Epithelial cell of proximal tubule (primary cell): ENCODE measurements around the gene DLG1. TPM values are rescaled to one million over a fixed set of nuclear protein-coding genes. Genes with fewer than 3 reads are reported as not detected.

Experiments
- DNase-seq: peaks from one replicate; pipeline ENCODE4 v3.0.0-alpha.2; 2011; ENCODE audit warnings: low read depth
- H3K4me3 ChIP-seq: 2 replicates; pipeline ENCODE4 v1.5.1; 2011; ENCODE audit warnings: low read depth, mild to moderate bottlenecking, low read length
- total RNA-seq: library from RNA; depleted of rRNA; stranded (reverse); fragments of >200 nt; gene quantifications from 2 replicates; pipeline ENCODE4 v1.2.3, GENCODE V29; 2015
- TF ChIP-seq, protein P1 (sequence below): conservative IDR thresholded peaks from 2 replicates; pipeline ENCODE4 v1.5.1; 2012; ENCODE audit warnings: low read depth, mild to moderate bottlenecking, low read length

DLG1 gene
- total RNA-seq, 1 donor from 2014 or later, result 67.6 TPM

DNA sequence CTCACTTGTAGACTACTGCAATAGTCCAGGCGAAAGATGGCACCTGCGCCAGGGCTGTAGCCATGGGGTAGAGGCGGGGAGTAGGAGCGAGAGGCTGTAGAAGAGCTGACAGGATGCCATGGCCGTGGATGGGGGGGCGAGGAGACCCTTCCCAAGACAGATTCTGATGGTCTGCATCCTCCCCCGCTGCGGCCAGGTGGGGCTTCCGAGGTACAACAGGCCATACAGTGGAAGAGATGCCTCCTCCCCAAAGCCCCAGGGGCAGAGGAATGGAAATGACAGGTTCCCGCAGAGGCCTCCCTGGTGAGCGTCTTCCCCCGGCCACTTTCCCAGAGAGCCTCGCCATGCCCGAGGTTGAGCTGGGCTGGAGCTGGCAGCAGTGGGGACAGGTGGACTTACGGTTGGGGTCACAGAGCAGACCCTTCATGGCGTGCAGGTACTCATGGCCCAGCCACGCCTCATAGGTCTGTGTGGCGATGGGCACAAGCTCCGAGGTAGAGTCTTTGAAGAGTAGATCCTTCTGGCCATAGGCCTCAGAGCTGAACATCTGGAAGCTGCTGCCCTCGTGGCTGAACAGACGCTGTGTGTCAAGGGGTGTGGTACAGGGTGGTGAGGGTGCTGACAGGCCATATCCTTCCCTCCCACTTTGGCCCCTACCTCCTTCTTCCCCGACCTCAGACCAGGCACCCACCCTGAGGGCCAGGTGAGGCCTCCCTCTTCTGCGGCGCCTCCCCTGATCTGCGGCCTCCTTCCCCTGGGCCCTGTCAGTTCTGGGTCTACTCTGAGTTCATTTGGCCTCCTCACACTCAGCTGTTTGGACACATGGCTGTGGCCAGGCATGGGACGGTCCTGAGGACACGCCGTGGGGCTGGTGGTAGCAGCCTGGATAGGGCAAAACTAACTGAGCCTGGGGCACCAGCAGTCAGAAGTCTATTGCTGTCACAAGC is 282.3 kb downstream of the DLG1 start:
- no peak for DNase-seq
- no peak overlapping the region for H3K4me3 ChIP-seq
- TF ChIP-seq, protein P1, sequence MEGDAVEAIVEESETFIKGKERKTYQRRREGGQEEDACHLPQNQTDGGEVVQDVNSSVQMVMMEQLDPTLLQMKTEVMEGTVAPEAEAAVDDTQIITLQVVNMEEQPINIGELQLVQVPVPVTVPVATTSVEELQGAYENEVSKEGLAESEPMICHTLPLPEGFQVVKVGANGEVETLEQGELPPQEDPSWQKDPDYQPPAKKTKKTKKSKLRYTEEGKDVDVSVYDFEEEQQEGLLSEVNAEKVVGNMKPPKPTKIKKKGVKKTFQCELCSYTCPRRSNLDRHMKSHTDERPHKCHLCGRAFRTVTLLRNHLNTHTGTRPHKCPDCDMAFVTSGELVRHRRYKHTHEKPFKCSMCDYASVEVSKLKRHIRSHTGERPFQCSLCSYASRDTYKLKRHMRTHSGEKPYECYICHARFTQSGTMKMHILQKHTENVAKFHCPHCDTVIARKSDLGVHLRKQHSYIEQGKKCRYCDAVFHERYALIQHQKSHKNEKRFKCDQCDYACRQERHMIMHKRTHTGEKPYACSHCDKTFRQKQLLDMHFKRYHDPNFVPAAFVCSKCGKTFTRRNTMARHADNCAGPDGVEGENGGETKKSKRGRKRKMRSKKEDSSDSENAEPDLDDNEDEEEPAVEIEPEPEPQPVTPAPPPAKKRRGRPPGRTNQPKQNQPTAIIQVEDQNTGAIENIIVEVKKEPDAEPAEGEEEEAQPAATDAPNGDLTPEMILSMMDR, result no peak

DNA sequence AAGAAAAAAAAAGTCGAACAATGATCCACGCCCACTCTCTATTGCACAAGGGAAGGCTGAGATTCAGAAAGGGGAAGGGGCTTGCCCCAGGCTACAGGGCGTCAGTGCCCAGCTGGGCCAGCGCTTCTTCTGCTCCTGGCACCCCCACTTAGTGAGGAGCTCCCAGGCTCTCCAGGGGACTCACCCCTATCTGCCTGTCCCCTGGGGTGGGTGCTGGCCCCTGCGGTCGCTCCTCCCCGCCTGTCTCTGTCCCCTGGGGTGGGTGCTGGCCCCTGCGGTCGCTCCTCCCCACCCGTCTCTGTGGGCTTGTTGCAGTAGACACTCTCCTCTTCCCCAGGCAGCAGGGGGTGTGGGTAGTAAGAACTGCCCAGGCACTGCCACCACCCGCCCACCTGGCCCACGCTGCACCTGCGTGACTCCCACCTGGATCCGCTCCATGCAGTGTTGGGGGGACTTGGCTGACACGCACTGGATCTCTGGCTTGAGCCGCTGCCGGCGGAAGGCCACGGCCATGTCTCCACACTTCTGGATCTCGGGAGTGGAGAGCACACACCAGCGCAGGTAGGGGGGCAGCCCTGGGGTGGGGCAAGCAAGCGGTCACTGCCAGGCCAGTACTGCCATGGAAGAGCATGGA is 283.4 kb downstream of the DLG1 start:
- TF ChIP-seq, protein P1, result no peak
- no peak for DNase-seq

DNA sequence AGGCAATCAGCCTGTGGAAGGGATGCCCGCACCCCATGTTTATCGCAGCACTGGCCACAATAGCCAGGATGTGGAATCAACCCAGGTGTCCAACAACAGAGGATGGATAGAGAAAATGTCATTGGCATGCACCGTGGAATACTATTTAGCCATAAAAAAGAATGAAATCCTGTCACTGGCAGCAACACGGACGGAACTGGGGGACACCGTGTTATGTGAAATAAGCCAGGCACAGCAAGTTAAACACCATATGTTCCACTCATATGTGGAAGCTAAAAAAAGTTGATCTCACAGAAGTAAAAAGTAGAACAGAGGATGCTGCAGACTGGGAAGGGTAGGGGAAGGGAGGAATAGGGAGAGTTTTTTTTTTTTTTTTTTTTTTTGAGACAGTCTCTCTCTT is 284.4 kb downstream of the DLG1 start:
- TF ChIP-seq, protein P1, result no peak
- no peak overlapping the region for H3K4me3 ChIP-seq
- DNase-seq, result no peak

More for the DNA sequence above, 283.4 kb downstream of the DLG1 start:
- H3K4me3 ChIP-seq, result no peak overlapping the region

DNA sequence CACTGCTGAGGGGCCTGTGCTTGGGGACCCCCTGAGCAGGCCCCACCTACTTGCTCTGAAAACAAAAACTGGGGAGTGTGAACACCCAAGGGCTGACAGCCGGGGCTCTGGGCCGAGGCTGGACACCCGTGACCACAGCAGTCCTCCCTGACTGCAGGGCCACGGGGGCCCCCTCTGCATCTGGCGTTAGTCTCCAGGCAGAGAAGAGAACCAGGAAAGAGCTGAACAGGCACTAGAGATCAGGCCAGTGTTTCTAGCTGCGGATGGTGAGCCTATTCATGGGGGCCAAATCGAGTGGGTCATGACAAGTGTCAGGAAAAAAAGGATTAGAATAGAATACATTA is 285.9 kb downstream of the DLG1 start:
- no peak overlapping the region for H3K4me3 ChIP-seq
- DNase-seq, result no peak
- TF ChIP-seq, protein P1, result no peak

DNA sequence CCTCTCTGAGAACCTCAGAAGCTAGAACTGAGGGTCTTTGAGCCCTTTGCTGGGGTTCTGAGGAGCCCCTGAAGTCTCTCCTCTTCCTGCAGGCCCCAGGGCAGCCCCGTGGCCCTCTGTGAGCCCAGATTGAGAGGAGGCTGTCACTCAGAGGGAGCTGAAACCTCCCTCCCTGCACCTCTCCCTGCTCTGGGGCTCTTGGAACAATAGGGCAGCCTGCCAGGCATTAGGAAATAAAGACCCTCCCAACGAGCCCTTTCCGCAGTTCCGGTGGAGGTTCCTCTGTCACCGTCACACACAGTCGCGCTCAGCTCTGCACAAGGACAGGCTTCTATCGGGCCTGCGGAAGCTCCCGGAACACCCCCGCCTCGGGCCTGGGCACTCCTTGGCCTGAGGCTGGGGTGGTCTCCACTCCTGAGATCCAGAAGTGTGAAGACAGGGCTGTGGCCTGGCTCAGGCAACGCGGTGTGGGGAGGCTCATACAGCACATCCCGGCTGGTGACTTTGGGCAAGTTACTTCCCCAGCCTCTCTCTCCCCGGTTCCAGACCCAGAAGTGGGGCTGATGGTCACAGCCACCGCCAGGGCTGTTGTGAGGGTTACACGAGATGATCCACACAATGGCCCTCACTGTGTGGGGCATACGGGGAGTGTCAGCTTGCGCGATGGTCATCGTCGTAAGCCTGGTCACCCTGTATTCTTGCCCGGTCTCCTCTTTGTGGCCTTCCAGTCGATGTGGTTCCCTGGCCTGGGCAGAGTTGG is 286.5 kb downstream of the DLG1 start:
- H3K4me3 ChIP-seq, result no peak overlapping the region
- TF ChIP-seq, protein P1, result no peak
- no peak for DNase-seq

DNA sequence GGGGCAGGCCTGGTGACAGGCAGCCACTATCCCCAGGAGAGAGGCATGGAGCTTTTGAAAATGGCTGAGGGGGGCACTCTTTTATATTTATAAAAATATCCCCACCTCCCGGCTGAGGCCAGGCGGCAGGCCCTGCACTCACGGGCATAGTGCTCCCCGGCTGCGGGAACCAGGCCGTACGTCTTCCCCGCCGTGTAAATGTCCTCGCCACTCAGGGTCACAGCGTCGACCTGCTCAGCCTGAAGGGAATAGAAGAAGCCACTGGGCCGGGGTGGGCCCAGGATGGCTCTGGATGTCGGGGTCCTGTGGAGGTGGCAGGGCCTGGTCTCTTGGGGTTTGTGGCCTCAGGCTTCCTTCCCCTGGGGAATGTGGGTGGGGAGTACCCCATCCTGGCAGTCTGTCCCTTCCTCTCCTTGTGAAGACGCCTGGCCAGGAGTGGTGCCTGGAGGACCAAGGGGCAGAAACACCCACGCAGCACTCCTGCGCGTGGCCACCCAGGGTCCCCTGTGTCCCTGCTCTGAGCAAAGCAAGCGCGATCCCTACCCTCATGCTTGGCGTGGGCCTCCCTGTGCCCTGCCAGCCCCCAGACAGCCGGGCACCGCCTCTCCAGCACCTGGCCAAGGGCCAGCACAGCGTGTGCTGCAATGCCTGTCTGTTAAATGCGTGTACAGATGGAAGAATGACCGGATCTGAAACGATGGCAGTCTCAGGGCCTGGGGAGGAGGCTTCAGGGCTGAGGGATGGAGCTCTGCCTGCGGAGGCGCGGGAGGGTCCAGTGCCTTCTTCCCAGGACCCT is 287.7 kb downstream of the DLG1 start:
- TF ChIP-seq, protein P1, result no peak
- no peak for DNase-seq
- H3K4me3 ChIP-seq, result no peak overlapping the region
